ENCODE results near the gene SMIM3.

Gene SMIM3

GRCh38 chr5:150779397-150780186 lies 1.0 kb downstream of the SMIM3 start:
- peaks cover 6% of the 10 kb centered on the region; the same call in 1 of the 2 replicates for H3K27me3 ChIP-seq (replicated peaks; ENCODE audit: insufficient read depth, low read length)
- no peak overlapping the region for H3K9ac ChIP-seq (ENCODE audit: low read length)
- no peaks in the 10 kb centered on the region for H3K4me1 ChIP-seq (ENCODE audit: low read length)
- DNase-seq, result no peak
- peak overlapping the region; percentile 92; the same call in 1 of the 2 replicates for H3K4me2 ChIP-seq (ENCODE audit: low read depth, low read length)
- H3F3A ChIP-seq (ENCODE audit: insufficient read depth, low read length), result no peaks in the 10 kb centered on the region
- H3K79me2 ChIP-seq (ENCODE audit: low read length), result no peaks in the 10 kb centered on the region
- no peaks in the 10 kb centered on the region for H4K20me1 ChIP-seq (ENCODE audit: insufficient read depth, low read length)
- H2AFZ ChIP-seq (ENCODE audit: low read length), result peak overlapping the region; percentile 95
- H3K27ac ChIP-seq (ENCODE audit: low read length), result no peak overlapping the region
- H3K9me3 ChIP-seq (replicated peaks; ENCODE audit: insufficient read depth, low read length), result no peaks in the 10 kb centered on the region
- H3K9me2 ChIP-seq (replicated peaks; ENCODE audit: insufficient read depth, low read length), result no peaks in the 10 kb centered on the region
- H3K36me3 ChIP-seq (replicated peaks; ENCODE audit: insufficient read depth, low read length), result no peaks in the 10 kb centered on the region
- TF ChIP-seq EZH2phosphoT487 (IDR thresholded peaks at IDR 0.05; ENCODE audit: low read length) (no peak), EZH2 (optimal IDR thresholded peaks at IDR 0.05; ENCODE audit: low read depth, low read length) (no peak)
- TF ChIP-seq, protein P1, sequence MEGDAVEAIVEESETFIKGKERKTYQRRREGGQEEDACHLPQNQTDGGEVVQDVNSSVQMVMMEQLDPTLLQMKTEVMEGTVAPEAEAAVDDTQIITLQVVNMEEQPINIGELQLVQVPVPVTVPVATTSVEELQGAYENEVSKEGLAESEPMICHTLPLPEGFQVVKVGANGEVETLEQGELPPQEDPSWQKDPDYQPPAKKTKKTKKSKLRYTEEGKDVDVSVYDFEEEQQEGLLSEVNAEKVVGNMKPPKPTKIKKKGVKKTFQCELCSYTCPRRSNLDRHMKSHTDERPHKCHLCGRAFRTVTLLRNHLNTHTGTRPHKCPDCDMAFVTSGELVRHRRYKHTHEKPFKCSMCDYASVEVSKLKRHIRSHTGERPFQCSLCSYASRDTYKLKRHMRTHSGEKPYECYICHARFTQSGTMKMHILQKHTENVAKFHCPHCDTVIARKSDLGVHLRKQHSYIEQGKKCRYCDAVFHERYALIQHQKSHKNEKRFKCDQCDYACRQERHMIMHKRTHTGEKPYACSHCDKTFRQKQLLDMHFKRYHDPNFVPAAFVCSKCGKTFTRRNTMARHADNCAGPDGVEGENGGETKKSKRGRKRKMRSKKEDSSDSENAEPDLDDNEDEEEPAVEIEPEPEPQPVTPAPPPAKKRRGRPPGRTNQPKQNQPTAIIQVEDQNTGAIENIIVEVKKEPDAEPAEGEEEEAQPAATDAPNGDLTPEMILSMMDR (IDR thresholded peaks at IDR 0.05; ENCODE audit: low read length), result no peak
- H3K4me3 ChIP-seq (ENCODE audit: low read length), result peak overlapping the region; percentile 70; the same call in 1 of the 2 replicates

DNA sequence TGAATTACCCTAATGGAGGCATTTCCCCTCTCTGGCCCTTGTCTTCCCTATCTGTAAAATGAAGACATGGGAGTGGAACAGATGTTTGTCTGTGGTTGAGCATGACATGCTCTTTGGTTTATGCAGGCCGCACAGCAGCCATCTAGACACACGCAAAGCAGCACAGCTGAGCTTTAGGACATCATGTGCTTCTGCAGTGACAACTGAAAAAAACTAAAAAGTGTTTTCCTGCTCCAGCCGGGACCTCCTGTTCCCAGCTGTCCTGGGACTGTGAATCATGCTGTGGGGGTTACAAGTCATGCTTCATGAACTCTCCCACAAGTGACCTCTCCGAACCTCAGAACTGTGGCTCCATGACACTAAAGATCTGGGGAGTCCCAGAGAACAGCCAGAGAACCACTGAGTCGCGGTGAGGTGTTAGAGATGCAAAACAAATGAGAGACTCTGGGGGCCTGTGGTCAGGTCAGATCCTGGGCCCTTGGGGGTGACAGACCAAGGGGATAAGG lies 1.7 kb downstream of the SMIM3 start:
- no peaks in the 10 kb centered on the region for H3F3A ChIP-seq (ENCODE audit: insufficient read depth, low read length)
- no peak overlapping the region for H3K9ac ChIP-seq (ENCODE audit: low read length)
- DNase-seq, result no peak
- H2AFZ ChIP-seq (ENCODE audit: low read length), result no peak overlapping the region
- H3K36me3 ChIP-seq (replicated peaks; ENCODE audit: insufficient read depth, low read length), result no peaks in the 10 kb centered on the region
- no peak overlapping the region for H3K27ac ChIP-seq (ENCODE audit: low read length)
- peaks cover 6% of the 10 kb centered on the region; the same call in 1 of the 2 replicates for H3K27me3 ChIP-seq (replicated peaks; ENCODE audit: insufficient read depth, low read length)
- no peaks in the 10 kb centered on the region for H4K20me1 ChIP-seq (ENCODE audit: insufficient read depth, low read length)
- TF ChIP-seq, protein P1 (IDR thresholded peaks at IDR 0.05; ENCODE audit: low read length), result no peak
- TF ChIP-seq EZH2phosphoT487 (IDR thresholded peaks at IDR 0.05; ENCODE audit: low read length) (no peak), EZH2 (optimal IDR thresholded peaks at IDR 0.05; ENCODE audit: low read depth, low read length) (no peak)
- H3K4me1 ChIP-seq (ENCODE audit: low read length), result no peaks in the 10 kb centered on the region
- no peak overlapping the region for H3K4me3 ChIP-seq (ENCODE audit: low read length)
- no peaks in the 10 kb centered on the region for H3K9me3 ChIP-seq (replicated peaks; ENCODE audit: insufficient read depth, low read length)
- no peaks in the 10 kb centered on the region for H3K79me2 ChIP-seq (ENCODE audit: low read length)
- no peaks in the 10 kb centered on the region for H3K9me2 ChIP-seq (replicated peaks; ENCODE audit: insufficient read depth, low read length)
- H3K4me2 ChIP-seq (ENCODE audit: low read depth, low read length), result no peak overlapping the region

GRCh38 chr5:150780816-150781221 lies 2.3 kb downstream of the SMIM3 start:
- Histone ChIP-seq H3K4me1 (ENCODE audit: low read length) (no peaks in the 10 kb centered on the region), H3K4me2 (ENCODE audit: low read depth, low read length) (no peak overlapping the region), H3K36me3 (replicated peaks; ENCODE audit: insufficient read depth, low read length) (no peaks in the 10 kb centered on the region), H3K9me2 (replicated peaks; ENCODE audit: insufficient read depth, low read length) (no peaks in the 10 kb centered on the region), H3K4me3 (ENCODE audit: low read length) (no peak overlapping the region), H3K27ac (ENCODE audit: low read length) (no peak overlapping the region), H3K27me3 (replicated peaks; ENCODE audit: insufficient read depth, low read length) (peaks cover 6% of the 10 kb centered on the region; the same call in 1 of the 2 replicates), H4K20me1 (ENCODE audit: insufficient read depth, low read length) (no peaks in the 10 kb centered on the region), H3K9ac (ENCODE audit: low read length) (no peak overlapping the region), H3F3A (ENCODE audit: insufficient read depth, low read length) (no peaks in the 10 kb centered on the region), H3K9me3 (replicated peaks; ENCODE audit: insufficient read depth, low read length) (no peaks in the 10 kb centered on the region), H2AFZ (ENCODE audit: low read length) (no peak overlapping the region), H3K79me2 (ENCODE audit: low read length) (no peaks in the 10 kb centered on the region)
- TF ChIP-seq EZH2phosphoT487 (IDR thresholded peaks at IDR 0.05; ENCODE audit: low read length) (no peak), EZH2 (optimal IDR thresholded peaks at IDR 0.05; ENCODE audit: low read depth, low read length) (no peak)
- no peak for DNase-seq
